ENCODE measurements around the gene ADD2. TPM values are rescaled to one million over a fixed set of nuclear protein-coding genes. Genes with fewer than 3 reads are reported as not detected.

ADD2 gene
- total RNA-seq, 1 donor from 2014 or later, result 0.95 TPM

DNA sequence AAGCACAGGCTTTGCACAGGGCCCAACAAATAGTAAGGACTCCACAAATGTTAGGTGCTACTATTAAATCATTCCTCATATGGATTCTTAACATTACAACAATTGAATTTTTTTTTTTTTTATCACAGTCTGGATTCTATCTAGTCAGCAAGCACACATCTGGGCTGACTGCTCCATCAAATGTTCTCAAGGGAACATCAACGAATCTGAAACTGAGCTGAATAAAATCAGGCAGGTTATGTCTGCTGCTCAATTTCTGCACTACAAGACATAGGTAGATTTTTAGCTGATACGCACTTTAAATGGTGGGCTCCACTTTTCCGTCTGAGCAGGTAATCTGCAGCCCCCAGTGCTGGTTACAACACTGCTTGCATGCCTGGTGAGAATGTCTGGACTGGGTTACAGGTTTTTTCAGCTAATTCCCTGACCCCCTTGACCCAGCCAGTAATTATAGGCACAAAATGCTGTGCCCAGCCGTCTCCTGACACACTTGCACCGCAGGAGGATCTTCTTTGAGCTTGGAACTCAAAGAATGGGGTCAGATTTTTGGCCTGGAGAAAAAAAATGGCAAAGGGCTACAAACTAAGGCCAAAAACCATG is 44.6 kb downstream of the ADD2 start:
- DNase-seq (ENCODE audit: low spot score), result no peak

DNA sequence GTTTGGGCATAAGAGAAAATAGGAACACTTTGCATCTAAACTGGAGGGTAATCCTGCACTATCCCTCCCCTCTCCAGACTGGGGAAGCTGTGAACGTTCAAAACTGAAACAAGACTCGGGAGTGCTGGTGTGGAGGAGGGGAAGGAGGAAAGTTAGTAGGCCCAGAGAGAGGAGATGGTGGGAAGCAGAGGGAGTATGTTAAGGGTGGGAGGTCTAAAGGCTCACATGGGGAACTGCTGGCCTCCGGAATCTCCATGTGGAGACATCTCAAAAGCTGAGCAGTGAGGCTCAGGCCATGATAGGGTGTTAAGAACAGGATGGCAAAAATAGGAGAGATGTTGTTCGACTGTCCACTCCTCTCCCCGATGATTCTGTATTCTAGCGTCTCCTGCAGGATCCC is 47.9 kb downstream of the ADD2 start:
- DNase-seq (ENCODE audit: low spot score), result no peak

DNA sequence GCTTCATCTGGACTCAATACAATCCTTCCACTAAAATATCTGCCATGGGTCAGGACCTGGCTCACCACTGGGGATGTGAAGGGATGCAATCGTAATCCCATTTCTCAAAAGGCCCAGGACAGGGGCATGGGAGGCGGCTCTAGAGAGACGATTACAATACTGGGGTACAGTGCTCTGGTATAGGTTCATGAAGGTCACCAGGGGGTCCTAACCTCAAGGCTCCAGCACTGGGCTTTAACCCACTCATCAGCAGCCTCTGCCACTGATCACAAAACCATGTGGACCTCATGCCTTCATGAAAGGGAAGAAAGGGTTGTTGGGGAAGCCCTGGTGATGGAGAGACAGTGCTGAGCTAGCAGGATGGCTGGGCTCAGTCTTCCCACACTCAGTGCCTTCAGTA is 48.8 kb downstream of the ADD2 start:
- no peak for DNase-seq (ENCODE audit: low spot score)

DNA sequence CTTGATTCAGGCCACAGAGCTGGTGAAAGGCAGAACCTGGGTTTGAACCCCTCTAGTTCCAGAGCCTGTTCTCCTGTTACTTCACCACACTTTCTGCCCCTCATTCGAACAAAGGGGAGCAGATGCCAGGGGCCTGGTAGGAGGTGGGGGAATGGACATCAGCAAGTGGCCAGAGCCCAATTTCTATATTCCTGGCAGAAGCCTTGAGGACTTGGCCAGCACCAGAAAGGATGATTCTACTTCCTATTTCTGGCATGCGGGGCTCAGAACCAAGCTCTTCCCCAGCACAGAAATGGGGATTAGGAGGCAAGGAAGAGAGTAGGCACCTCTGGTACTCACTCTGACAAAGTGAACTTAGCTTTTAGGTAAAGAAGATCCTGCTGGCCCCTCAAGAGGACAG is 49.3 kb downstream of the ADD2 start:
- no peak for DNase-seq (ENCODE audit: low spot score)

DNA sequence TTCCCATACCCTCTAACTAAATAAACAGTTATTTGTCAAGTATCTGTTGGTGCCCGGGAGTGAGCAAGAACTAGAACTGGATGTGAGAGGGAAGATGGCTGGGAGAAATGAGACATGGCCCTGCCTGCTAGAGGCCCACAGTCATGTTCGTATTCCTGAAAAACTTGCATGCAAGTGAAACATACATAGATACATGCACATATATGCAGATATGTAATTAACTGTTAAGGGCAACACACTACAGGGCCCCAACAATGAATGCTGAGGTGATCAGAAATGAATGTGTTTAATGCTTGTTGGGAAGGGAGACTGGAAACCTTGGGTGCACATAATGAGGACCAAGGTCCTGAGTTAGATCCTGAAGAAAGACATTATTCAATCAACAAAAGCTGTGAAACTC is 49.8 kb downstream of the ADD2 start:
- DNase-seq (ENCODE audit: low spot score), result no peak

DNA sequence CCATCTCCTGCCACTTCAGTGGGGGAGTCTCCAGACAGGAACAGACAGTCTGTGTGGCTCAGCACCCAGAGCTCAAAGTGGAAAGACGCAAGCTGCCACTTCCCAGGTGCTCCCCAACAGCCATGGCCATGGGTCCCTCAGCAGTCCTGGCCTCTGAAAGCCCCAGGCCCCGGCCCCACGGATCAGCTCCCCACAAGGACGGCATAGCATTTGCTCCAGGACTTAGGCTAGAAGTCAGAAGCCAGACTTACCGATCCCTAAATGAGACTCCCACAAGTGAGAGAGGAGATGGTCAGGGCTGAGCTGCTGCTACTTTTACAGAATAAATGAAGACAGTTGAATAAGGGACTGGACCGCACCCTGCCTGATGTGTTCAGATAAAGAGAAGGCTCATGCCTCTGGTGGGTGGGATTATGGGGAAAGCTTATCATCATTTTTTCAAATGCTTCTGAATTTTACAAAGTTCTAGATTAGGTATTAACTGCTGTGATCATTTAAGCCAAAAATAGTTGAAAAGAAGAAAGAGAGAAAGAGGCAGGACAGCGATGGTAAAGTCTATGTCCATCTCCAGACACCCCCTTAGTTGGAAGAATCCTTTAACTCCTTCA is 50.5 kb downstream of the ADD2 start:
- no peak for DNase-seq (ENCODE audit: low spot score)

DNA sequence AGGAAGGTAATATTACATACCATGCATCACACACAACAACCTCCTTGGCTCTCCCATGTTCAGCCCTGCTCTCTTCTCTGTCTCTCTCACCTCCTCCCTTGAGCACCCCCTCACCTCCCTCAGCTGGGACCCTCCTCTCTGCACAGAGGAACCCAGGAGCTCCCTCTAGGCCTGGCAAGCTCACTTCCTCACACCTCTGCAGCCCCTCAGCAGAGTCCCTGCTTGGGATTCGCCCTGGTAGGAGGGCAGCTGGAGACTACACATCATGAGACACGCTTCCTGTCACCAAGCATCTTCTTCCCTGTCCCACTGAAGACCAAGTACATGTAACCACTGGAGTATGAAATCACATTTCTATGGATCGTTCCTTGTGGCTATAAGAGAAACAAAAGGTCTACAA is 51.0 kb downstream of the ADD2 start:
- no peak for DNase-seq (ENCODE audit: low spot score)

DNA sequence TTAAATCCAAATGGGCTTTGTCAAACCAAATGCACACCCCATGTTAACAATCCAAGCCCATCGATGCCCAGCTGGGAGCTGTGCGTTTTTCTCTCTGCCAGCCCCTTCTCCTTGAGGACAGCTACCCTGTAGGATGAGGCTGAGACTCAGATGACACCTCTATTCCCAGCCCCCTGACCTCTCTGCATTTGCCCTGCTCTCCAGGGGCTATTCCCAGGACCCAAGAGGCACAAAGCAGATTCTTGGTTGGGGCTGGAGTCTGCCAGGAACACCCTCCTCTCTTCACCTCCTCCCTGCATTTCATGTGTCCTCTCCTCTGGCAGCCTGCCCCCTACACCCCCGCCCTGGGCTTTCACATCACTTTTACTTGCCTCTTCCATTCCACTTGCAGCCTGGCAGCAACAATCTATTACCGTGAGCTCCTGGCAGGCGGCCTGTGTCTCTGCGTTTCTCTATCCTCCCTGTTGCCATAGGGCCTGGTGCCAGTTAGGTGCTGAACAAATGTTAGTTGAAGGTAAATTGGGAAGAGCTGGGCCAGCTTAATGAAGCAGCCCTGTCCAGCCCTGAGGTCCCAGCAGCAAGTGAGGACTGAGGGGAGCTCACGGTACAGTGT is 51.8 kb downstream of the ADD2 start:
- no peak for DNase-seq (ENCODE audit: low spot score)

DNA sequence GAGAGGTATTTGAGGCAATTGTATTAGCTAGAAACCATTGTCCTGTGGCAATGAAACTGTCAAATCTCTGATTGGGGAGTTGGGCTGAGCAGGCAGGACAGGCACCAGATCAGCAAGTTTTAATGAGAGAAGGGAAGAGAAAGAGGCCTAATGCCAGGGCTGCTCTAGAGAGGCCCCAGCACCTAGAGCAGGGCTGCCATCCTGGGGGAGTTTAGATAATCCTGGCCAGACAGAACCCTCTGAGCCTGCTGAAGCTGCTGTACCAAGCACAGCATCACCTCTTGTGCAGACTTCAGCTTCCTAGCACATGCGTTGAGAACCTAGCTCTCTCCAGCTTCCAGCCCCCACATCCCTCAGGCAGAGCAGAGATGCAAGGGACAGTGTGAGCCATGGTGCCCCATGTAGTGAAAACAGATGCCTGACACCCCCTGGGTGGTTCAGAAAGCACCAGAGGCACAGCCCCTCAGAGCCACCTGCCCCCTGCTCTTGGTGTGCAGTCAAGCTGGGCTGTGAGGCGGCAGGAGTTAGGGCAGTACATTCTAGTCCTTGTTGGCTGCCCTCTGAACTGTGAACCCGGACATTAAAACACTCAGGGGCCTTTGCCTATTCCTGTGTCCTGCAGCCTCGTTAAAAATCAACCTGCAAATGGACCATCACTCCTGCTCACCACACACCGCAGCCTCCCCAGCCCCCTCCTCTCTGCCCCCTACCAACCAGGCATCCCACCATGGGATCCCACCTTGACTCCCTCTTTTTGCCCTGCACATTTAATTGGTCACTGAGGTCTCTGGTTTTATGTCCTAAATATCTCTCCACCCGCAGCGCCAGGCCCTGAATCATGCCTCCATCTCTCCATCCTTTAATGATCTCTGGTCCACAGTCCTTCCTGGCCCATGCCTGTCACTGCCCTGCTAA is 52.7 kb downstream of the ADD2 start:
- DNase-seq (ENCODE audit: low spot score), result no peak

DNA sequence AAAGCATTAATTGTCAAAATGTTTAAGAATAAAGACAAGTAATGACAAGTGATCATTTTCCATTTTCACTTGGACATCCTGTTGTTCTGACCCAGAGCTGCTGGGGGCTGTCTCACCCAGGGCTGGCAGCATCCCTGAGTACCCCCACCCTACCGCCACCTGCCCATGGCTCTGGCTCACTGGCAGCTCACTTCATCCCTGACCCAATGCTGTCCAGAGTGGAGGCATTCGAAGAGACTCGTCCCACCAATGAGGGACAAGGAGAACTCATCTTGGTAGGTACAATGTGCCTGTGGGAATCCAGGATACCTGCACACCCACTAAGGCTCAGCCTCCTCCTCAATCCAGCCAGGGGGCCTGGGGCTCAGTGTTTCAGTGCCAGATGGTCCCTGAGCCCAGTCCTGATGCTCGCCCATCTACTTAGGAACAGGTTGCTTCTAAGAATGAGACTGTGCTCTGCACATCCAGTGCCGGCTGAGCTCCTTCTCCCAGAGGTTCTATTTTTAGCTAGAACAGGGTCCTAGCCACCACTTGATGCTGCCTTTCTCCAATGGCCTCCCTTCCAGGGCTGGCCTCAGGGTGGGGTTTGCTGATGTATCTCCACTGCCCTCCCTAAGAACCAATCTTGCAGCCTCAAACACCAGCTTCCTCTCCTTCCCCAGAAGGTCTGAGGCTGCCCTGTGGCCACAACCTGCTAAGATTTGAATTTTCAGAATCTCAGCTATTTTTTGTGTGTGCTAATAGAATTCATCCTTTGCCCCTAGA is 53.7 kb downstream of the ADD2 start:
- no peak for DNase-seq (ENCODE audit: low spot score)

DNA sequence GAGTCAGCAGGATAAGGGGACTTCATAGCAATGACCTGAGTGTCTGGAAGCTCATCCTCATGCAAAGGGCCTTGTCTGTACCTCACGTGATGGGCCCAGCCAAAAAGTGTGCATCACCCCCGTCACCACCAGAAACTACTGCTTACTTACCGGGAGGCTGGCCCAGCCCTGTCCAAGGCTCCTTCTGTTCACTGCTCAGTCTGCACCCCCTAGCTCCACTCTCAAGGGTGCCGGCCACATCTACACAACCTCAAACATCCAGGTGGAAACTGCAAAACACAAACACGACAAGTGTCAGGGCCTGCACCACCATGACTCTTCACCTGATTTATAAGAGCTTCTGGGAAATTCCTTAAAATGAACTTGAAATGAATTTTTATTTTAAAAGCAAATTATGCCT is 55.1 kb downstream of the ADD2 start:
- no peak for DNase-seq (ENCODE audit: low spot score)

DNA sequence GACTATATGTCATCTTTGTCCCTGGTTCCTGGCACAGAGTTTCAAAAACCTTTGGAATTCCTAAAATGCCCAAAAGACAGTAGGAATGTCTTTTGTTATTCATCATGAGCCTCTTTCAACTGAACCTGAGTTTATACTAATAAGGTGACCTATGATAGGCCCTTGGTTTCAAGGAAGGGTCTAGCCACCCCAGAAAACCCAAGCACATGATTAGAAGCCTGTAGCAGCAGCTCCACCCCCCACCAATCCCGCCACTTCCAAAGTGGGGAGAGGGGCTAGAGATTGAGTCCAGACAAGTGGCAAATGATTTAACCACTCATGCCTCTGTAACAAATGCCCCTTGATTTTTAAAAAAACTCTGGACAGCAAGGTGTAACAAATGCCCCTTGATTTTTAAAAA is 56.8 kb downstream of the ADD2 start:
- DNase-seq (ENCODE audit: low spot score), result no peak

DNA sequence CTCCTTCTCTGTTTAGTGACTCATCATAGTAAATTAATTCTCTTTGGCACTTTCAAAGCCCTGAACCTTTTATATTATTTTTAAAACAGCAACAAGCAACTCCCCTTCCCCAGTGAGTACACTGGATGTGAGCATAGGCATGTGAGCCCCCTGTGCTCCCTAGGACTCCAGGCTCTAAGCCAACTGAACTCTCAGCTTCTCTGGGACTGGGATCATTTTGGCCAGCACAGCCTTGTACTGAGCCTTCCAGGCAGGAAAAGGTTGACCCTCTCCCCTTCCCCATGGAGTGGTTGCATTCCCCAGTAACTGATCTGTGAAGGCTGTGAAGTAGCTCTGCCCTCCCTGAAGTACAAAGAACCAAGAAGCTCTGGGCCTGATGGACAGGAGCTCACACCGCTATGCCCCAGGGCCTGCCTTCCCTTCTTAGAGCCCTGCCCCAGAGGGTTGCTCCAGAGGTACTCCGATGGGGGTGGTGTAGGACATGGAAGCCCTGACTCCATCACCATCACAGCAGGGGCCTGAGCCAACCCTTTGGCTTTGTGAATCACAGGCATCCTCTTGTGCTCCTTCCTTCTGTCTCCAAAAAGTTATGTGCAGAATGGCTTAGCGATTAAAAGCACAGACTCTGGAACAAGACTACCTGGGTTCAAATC is 57.8 kb downstream of the ADD2 start:
- no peak for DNase-seq (ENCODE audit: low spot score)

DNA sequence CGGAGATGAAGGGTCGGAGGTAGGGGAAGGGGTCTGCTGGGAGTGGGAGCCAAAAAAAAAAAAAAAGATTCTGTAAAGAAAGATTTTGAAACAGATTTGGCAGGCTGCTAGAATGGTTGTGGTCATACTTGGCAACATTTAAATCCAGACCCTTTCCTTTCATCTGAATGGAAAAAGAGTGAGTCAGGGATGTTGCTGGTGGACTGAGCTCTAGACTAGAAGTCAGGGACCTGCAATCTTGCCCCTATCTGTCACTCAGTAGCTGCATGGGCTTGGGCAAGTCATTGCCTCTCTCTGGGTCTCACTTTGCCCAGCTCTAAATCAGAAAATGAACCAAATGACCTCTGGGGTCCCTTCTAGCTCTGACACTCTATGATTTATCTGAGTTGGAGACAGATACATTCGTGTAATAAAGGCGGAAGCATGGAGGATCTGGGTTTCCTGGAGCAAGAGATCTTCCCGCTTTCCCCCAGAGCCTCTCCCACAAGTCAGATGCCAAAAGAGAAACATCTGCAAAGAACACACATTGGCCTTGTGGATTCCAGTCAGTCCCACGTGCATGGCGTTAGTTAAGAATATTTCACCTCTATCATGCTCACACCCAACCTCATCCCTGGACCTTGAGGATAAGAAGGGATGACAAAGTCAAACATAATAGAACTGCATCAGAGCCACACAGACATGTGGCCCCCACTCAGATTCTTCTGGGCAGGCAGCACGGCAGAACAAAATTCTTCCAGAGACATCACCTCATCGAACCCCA is 58.5 kb downstream of the ADD2 start:
- DNase-seq (ENCODE audit: low spot score), result no peak

DNA sequence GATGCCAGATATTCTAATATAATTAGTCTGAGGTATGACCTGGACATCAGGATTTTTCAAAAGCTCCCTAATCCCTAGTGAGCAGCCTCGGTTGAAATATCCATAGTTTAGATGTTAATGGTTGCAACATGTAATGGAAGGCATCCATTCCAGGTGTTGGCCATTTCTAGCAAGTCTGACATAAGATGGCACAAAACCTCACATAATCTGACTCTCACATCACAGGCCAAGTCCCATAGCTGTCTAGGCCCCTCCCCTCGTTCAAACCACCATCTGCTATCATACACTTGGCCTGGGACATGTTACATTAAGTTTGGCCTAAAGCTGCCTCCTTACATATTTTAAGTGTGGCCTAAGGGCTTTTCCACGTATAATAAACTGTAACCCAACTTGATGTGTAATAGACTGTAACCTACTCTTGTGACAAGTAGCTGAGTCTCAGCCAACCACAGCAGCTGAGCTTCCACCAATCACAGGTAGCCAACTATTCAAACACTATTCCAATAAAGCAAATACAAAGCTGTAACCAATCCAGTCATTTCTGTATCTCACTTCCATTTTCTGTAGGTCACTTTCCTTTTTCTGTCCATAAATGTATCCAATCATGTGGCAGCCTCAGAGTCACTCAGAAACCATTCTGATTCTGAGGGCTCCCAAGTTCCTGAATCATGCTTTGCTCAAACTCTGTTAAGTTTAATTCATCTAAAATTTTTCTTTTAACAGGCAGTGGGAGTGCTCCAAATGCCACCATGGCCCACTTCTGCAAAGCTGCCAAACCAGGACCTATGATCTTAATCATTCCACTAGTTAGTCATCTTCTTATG is 59.4 kb downstream of the ADD2 start:
- no peak for DNase-seq (ENCODE audit: low spot score)

DNA sequence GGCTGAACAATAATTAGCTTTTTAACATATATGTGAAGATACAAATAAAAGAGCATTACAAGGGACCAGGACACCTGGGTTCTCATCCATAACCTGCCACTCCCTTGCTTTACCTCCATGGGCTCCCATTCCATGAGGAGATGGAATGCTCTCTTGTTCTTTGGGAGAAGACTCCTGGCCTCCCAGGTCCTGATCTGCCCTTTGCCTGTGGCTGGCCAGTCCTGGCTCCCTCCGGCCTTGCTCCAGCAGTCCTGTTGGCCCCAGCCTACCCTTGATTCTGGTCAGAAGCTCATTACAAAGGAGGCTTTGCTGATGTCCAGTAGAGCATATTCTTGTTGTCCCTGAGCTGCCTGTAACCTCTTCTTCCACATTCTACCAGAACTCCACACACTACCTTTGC is 60.3 kb downstream of the ADD2 start:
- no peak for DNase-seq (ENCODE audit: low spot score)

DNA sequence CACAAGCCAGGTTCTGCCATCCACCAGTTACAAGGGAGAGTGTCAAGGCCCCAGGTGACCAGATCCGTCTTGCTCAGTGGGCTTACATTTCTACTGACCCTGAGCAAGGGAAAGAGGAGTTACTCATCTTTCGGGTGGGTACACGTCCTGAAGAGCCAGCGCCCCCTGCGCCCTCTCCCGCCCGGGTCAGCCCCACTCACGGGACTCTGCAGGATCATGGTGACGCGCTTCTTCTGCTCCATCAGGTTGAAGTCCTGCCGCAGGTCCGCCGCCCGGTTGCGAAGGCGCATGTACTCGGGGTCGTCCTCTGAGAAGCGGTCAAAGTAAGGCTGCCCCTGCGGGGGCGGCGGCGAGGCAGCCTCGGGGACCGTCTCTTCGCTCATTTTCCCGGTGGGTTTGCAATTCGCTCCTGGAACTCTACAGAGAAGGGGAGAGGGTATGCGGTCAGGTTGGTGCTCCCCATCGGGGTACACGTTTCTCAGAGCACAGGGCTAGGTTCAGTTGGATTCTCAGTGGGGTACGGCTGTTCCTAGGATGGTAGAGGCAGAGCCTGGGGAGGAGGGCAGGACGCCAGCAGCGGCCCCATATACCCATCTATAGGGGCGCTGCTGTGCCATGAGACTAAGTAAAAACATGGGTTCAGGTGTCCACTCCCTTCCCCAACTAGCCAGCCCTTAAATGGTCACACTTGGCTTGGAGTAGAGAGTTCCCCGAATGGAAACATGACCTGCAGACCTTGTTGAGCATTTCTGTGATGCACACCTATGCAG is 61.8 kb downstream of the ADD2 start:
- DNase-seq (ENCODE audit: low spot score), result no peak

DNA sequence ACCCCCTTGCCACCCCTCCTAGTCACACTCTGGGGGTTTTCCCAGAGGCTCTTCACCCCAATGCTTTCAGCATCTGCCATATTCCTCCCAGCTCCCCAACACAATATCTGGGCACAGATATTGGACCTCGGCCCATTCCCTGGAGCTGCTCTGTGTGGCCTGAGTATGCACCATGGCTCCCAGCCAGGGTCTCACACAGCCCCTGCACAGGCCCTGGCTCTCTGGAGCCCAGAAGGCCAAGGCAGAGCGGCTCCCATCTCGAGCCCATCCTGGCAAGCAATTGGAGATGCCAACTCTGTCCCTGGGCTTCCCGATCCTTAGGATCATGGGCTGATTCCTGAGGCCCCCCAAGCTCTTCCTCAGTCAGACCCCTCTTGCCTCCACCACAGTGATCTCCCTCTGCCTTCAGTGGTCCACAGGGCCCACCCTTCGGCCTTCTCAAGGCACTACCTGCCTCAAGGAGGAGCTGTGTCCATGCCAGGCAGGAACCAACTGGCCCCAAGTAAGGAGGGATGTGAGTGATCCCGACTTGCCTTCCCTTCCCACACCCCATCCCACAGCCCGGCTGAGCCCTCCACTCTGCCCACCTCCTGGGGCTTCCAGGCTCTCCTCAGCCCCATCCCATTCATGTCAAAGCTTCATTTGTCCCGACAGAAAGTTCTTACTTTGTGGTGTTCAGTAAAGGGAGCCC is 62.7 kb downstream of the ADD2 start:
- no peak for DNase-seq (ENCODE audit: low spot score)
